Measurements from ENCODE around the gene S100A11.

S100A11 gene

DNA sequence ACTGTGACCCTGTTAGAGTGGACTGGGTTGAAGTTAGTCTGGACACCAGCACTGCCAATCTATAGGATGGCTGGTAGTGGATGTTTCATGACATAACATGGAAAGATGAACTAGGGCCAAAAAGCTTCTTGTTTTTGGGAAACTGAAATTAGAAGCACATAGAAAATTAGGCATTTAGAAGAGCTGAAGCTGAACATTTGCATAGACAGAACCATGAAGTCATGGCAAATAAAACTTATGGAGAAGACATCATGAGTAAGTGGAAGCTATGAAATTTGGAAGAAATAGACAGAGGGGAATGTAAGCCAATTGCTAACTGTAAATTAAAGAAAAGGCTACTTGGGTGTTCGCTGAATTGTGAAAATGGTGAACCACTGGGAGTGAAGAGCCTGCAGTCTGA lies 2.7 kb upstream of the S100A11 start:
- Histone ChIP-seq H3K4me2 (ENCODE audit: insufficient read depth, low read length) (no peak overlapping the region), H3K27ac (ENCODE audit: low read length) (no peak overlapping the region)
- ATAC-seq (ENCODE audit: insufficient read depth, low read depth) = no peak

DNA sequence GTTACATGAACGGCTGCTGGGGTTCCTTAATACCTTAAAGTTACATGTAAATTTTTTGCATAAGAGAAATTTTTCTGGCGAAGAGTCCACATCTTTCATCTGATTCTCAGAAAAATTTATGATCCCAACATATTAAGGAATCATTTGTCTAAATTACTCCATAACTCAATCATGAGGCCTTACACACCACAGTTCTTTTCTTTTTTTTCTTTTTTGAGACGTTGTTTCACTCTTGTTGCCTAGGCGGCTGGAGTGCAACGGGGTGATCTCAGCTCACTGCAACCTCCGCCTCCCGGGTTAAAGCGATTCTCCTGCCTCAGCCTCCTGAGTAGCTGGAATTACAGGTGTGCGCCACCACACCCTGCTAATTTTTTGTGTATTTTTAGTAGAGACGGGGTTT lies 2.1 kb upstream of the S100A11 start:
- Histone ChIP-seq H4K20me1 (ENCODE audit: insufficient read depth, low read length) (no peaks in the 10 kb centered on the region), H3K4me1 (ENCODE audit: insufficient read depth, low read length) (peaks cover 30% of the 10 kb centered on the region), H2AFZ (ENCODE audit: low read depth, low read length) (no peak overlapping the region), H3K27ac (ENCODE audit: low read length) (no peak overlapping the region; the same call in 1 of the 2 replicates), H3K4me3 (ENCODE audit: low read depth in 1 of 2, low read length in 2 of 2) (no peak overlapping the region), H3K36me3 (ENCODE audit: insufficient read depth, low read length) (peaks cover 3% of the 10 kb centered on the region), H3K79me2 (ENCODE audit: insufficient read depth, low read length) (peaks cover 25% of the 10 kb centered on the region), H3K9me3 (ENCODE audit: insufficient read depth, low read length, severe bottlenecking) (no peaks in the 10 kb centered on the region), H3K27me3 (ENCODE audit: insufficient read depth, low read length, poor library complexity) (no peaks in the 10 kb centered on the region), H3K4me2 (ENCODE audit: insufficient read depth, low read length) (no peak overlapping the region), H3K9ac (ENCODE audit: low read depth, low read length) (no peak overlapping the region)
- ATAC-seq (ENCODE audit: insufficient read depth, low read depth) (no peak), DNase-seq (no peak)
- TF ChIP-seq, protein P1, sequence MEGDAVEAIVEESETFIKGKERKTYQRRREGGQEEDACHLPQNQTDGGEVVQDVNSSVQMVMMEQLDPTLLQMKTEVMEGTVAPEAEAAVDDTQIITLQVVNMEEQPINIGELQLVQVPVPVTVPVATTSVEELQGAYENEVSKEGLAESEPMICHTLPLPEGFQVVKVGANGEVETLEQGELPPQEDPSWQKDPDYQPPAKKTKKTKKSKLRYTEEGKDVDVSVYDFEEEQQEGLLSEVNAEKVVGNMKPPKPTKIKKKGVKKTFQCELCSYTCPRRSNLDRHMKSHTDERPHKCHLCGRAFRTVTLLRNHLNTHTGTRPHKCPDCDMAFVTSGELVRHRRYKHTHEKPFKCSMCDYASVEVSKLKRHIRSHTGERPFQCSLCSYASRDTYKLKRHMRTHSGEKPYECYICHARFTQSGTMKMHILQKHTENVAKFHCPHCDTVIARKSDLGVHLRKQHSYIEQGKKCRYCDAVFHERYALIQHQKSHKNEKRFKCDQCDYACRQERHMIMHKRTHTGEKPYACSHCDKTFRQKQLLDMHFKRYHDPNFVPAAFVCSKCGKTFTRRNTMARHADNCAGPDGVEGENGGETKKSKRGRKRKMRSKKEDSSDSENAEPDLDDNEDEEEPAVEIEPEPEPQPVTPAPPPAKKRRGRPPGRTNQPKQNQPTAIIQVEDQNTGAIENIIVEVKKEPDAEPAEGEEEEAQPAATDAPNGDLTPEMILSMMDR (IDR thresholded peaks at IDR 0.05; ENCODE audit: borderline replicate concordance, extremely low read depth, low read length, poor library complexity, severe bottlenecking) = no peak
- no peak for TF ChIP-seq EZH2 (IDR thresholded peaks at IDR 0.05; ENCODE audit: borderline replicate concordance, low read depth, low read length, severe bottlenecking)

More for the DNA sequence above, 2.7 kb upstream of the S100A11 start:
- Histone ChIP-seq H3K27me3 (ENCODE audit: insufficient read depth, low read length, poor library complexity) (no peaks in the 10 kb centered on the region), H4K20me1 (ENCODE audit: insufficient read depth, low read length) (no peaks in the 10 kb centered on the region), H2AFZ (ENCODE audit: low read depth, low read length) (no peak overlapping the region), H3K36me3 (ENCODE audit: insufficient read depth, low read length) (no peaks in the 10 kb centered on the region; the same call in 1 of the 2 replicates), H3K9me3 (ENCODE audit: insufficient read depth, low read length, severe bottlenecking) (no peaks in the 10 kb centered on the region), H3K79me2 (ENCODE audit: insufficient read depth, low read length) (peaks cover 20% of the 10 kb centered on the region), H3K9ac (ENCODE audit: low read depth, low read length) (no peak overlapping the region), H3K4me3 (ENCODE audit: low read depth in 1 of 2, low read length in 2 of 2) (no peak overlapping the region), H3K4me1 (ENCODE audit: insufficient read depth, low read length) (peaks cover 24% of the 10 kb centered on the region)
- TF ChIP-seq EZH2 (IDR thresholded peaks at IDR 0.05; ENCODE audit: borderline replicate concordance, low read depth, low read length, severe bottlenecking) = no peak
- TF ChIP-seq, protein P1 (IDR thresholded peaks at IDR 0.05; ENCODE audit: borderline replicate concordance, extremely low read depth, low read length, poor library complexity, severe bottlenecking) = no peak
- no peak for DNase-seq

DNA sequence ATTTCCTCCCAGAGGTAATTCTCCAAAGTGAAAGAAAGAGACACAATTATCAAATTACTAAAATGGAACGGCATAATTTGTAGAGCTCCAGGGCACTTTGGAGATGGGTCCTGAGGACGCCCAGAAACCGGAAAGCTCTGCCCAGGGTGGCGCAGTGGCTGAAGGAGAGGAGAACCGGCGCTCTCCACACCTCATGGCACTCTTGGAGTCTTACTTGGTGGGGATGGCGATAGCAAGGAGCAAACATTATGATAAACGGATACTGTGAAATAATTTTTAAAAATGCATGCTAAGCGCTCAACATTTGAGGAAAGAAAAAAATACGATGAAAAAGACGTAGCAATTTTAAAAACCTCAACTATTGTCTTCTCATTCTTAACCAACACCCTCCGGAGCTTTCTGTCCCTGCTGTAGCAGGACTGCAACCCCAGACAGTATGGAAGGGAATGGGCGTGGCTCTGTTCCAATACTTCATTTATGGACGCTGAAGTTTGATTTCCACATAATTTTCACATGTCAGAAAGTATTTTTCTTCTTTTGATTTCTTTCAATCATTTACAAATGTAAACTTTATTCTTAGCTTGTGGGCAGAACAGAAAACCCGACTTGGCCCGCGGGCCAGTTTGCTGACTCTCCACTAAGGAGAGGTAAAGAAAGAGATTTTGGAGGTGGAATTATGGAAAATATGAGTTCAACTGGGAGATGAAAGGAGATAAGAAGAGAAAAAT lies 1.1 kb downstream of the S100A11 start:
- peak overlapping the region; percentile 54 for H2AFZ ChIP-seq (ENCODE audit: low read depth, low read length)
- H3K27ac ChIP-seq (ENCODE audit: low read length) = peak overlapping the region; percentile 93

More for the DNA sequence above, 1.1 kb downstream of the S100A11 start:
- ATAC-seq (ENCODE audit: insufficient read depth, low read depth) (peak; percentile 41), DNase-seq (peak; percentile 61)
- H3K4me2 ChIP-seq (ENCODE audit: insufficient read depth, low read length) = peak overlapping the region; percentile 69
- H3K9me3 ChIP-seq (ENCODE audit: insufficient read depth, low read length, severe bottlenecking) = no peaks in the 10 kb centered on the region
- H3K9ac ChIP-seq (ENCODE audit: low read depth, low read length) = peak overlapping the region; percentile 86
- peaks cover 29% of the 10 kb centered on the region for H3K36me3 ChIP-seq (ENCODE audit: insufficient read depth, low read length)
- H3K4me1 ChIP-seq (ENCODE audit: insufficient read depth, low read length) = peaks cover 46% of the 10 kb centered on the region
- H4K20me1 ChIP-seq (ENCODE audit: insufficient read depth, low read length) = no peaks in the 10 kb centered on the region
- TF ChIP-seq EZH2 (IDR thresholded peaks at IDR 0.05; ENCODE audit: borderline replicate concordance, low read depth, low read length, severe bottlenecking) = no peak
- TF ChIP-seq, protein P1 (IDR thresholded peaks at IDR 0.05; ENCODE audit: borderline replicate concordance, extremely low read depth, low read length, poor library complexity, severe bottlenecking) = peak; percentile 7
- peaks cover 38% of the 10 kb centered on the region for H3K79me2 ChIP-seq (ENCODE audit: insufficient read depth, low read length)
- H3K4me3 ChIP-seq (ENCODE audit: low read depth in 1 of 2, low read length in 2 of 2) = peak overlapping the region; percentile 77 to 90
- H3K27me3 ChIP-seq (ENCODE audit: insufficient read depth, low read length, poor library complexity) = no peaks in the 10 kb centered on the region
